HepG2 (cell line): ENCODE data around the gene TPM1. TPM values are rescaled to one million over a fixed set of nuclear protein-coding genes. Genes with fewer than 3 reads are reported as not detected.

ENCODE experiments used
- ATAC-seq: fragments of 200-7000 bp; cut with Tn5 transposase; 3 replicates; pipeline ENCODE4 v1.9.1; 2020; ENCODE audit warnings: mild to moderate bottlenecking, moderate library complexity
- Bru-seq: library from RNA; stranded (reverse); fragments of 400-500 nt; gene quantifications from one replicate; lab custom pipeline; 2021; lab: Mats Ljungman, UMichigan
- BruChase-seq, 2 experiments: library from RNA; stranded (reverse); fragments of 400-500 nt; gene quantifications; one replicate each; lab custom pipeline; 2021; lab: Mats Ljungman, UMichigan
- BruUV-seq: library from RNA; stranded (reverse); fragments of 400-500 nt; replicated peaks from 2 replicates; lab custom pipeline; 2021; lab: Mats Ljungman, UMichigan
- CTCF ChIA-PET: fragments of 300-600 bp; formaldehyde crosslinking; extraction: SDS; loops from one replicate; lab custom pipeline; 2021; ENCODE audit warnings: low total read pairs, inconsistent platforms, low intra/inter-chr PET ratio; lab: Yijun Ruan, JAX
- POLR2A ChIA-PET: fragments of 350-600 bp; sonication (Branson Sonifier 250); formaldehyde crosslinking; loops from one replicate; lab custom pipeline; 2020; ENCODE audit warnings: antibody characterized with exemption, inconsistent platforms; lab: Yijun Ruan, JAX
- DNase-seq: peaks from one replicate; pipeline ENCODE4 v3.0.0-alpha.2; 2015; ENCODE audit warnings: low spot score
- FAIRE-seq: peaks from 3 replicates; lab custom pipeline; 2011; peaks lifted over from hg19 to GRCh38; lab: Jason Lieb, UNC
- H2AFZ ChIP-seq: one replicate; pipeline ENCODE4 v1.6.1; 2011; ENCODE audit warnings: low read length, inconsistent platforms
- H3K27ac ChIP-seq: fragments of 300-600 bp; 3 replicates; pipeline ENCODE4 v1.8.0; 2011; ENCODE audit warnings: mixed run types, mild to moderate bottlenecking, mixed read lengths, low read length, inconsistent platforms; ENCODE audit not compliant: insufficient read depth; ENCODE audit errors: extremely low read length
- H3K27me3 ChIP-seq, 2 experiments: fragments of 200-600 bp in 1 of 2; 2 replicates in 1 of 2; 3 replicates in 1 of 2; pipeline versions ENCODE4 v1.6.0 to v1.8.0; 2011; ENCODE audit warnings: low read length in 2 of 2, mild to moderate bottlenecking in 2 of 2, moderate library complexity in 2 of 2, inconsistent platforms in 1 of 2; ENCODE audit not compliant: insufficient read depth in 2 of 2, control insufficient read depth in 1 of 2
- H3K36me3 ChIP-seq, 2 experiments: fragments of 200-600 bp in 1 of 2; replicated peaks in 1 of 2; 2 replicates in 1 of 2; 3 replicates in 1 of 2; pipeline versions ENCODE4 v1.5.1 to v1.8.0; 2011; ENCODE audit warnings: low read length in 2 of 2, inconsistent platforms in 1 of 2; ENCODE audit not compliant: insufficient read depth in 2 of 2, control insufficient read depth in 1 of 2
- H3K4me1 ChIP-seq: 2 replicates; pipeline ENCODE4 v1.5.1; 2012; ENCODE audit warnings: low read length, inconsistent platforms; ENCODE audit not compliant: insufficient read depth
- H3K4me2 ChIP-seq: 2 replicates; pipeline ENCODE4 v1.6.0; 2011; ENCODE audit warnings: low read depth, low read length, inconsistent platforms
- H3K4me3 ChIP-seq, 3 experiments: fragments of 200-600 bp in 1 of 3; sonication (generic), shearing (Covaris generic) in 1 of 3; replicated peaks in 1 of 3; 2 replicates each; pipeline ENCODE4 v1.5.1; 2011 to 2016; ENCODE audit warnings: low read length in 3 of 3, inconsistent platforms in 2 of 3, low read depth in 2 of 3, mild to moderate bottlenecking in 2 of 3, control low read depth in 1 of 3, mixed read lengths in 1 of 3; ENCODE audit not compliant: insufficient read depth in 1 of 3
- H3K79me2 ChIP-seq: one replicate; pipeline ENCODE4 v1.6.1; 2011; ENCODE audit warnings: low read length, inconsistent platforms; ENCODE audit not compliant: insufficient read depth
- H3K9ac ChIP-seq: 2 replicates; pipeline ENCODE4 v1.6.0; 2011; ENCODE audit warnings: mild to moderate bottlenecking, low read depth, low read length, inconsistent platforms; ENCODE audit not compliant: insufficient read depth
- H3K9me3 ChIP-seq: 2 replicates; pipeline ENCODE4 v1.5.1; 2012; ENCODE audit warnings: mild to moderate bottlenecking, low read length
- H4K20me1 ChIP-seq: 2 replicates; pipeline ENCODE4 v1.6.0; 2011; ENCODE audit warnings: inconsistent platforms, mild to moderate bottlenecking, low read length, moderate library complexity; ENCODE audit not compliant: insufficient read depth
- DMAP1 ChIP-seq: IDR thresholded peaks from 2 replicates; pipeline ENCODE4 v1.6.1; 2016
- MBD4 ChIP-seq: IDR thresholded peaks from 2 replicates; pipeline ENCODE4 v1.6.1; 2012; ENCODE audit warnings: low read length, inconsistent platforms, borderline replicate concordance
- NCOA5 ChIP-seq: sonication (generic); formaldehyde crosslinking; IDR thresholded peaks from 2 replicates; pipeline ENCODE4 v1.4.0; 2020; ENCODE audit warnings: missing genetic modification reagents
- POGZ ChIP-seq: sonication (generic); formaldehyde crosslinking; IDR thresholded peaks from 2 replicates; pipeline ENCODE4 v1.4.0; 2020; ENCODE audit warnings: mild to moderate bottlenecking, missing genetic modification reagents
- POLR2A ChIP-seq, 2 experiments: IDR thresholded peaks; 2 replicates each; pipeline ENCODE4 v1.6.1; 2011; ENCODE audit warnings: low read depth in 2 of 2, low read length in 2 of 2, mild to moderate bottlenecking in 1 of 2, moderate library complexity in 1 of 2; ENCODE audit not compliant: insufficient read depth in 1 of 2
- TBX2 ChIP-seq: sonication (generic); formaldehyde crosslinking; IDR thresholded peaks from 2 replicates; pipeline ENCODE4 v1.5.0; 2020; ENCODE audit warnings: missing genetic modification reagents, mild to moderate bottlenecking, borderline replicate concordance
- USF2 ChIP-seq, 2 experiments: sonication (generic) in 1 of 2; formaldehyde crosslinking in 1 of 2; IDR thresholded peaks; 2 replicates each; pipeline versions ENCODE4 v1.5.1 to v1.6.1; 2011 to 2020; ENCODE audit warnings: borderline replicate concordance in 1 of 2, low read depth in 1 of 2, low read length in 1 of 2, mild to moderate bottlenecking in 1 of 2, missing genetic modification reagents in 1 of 2, moderate library complexity in 1 of 2
- ZMYM3 ChIP-seq: sonication (generic); formaldehyde crosslinking; IDR thresholded peaks from 2 replicates; pipeline ENCODE4 v1.5.1; 2020; ENCODE audit warnings: mild to moderate bottlenecking, missing genetic modification reagents
- ZNF501 ChIP-seq: sonication (generic); formaldehyde crosslinking; IDR thresholded peaks from 2 replicates; pipeline ENCODE4 v1.5.1; 2020; ENCODE audit warnings: mild to moderate bottlenecking, moderate library complexity, missing genetic modification reagents
- ZNF570 ChIP-seq: sonication (generic); formaldehyde crosslinking; IDR thresholded peaks from 2 replicates; pipeline ENCODE4 v1.4.0; 2020; ENCODE audit warnings: mild to moderate bottlenecking, missing genetic modification reagents, borderline replicate concordance
- ZNF574 ChIP-seq: sonication (generic); formaldehyde crosslinking; IDR thresholded peaks from 2 replicates; pipeline ENCODE4 v1.4.0; 2020; ENCODE audit warnings: missing genetic modification reagents
- WGBS: methylation state at CpG from one replicate; pipeline ENCODE4 v1.1.6; 2017; ENCODE audit warnings: low lambda C conversion rate; 5-methylcytosine and 5-hydroxymethylcytosine counted together
- in situ Hi-C: cut with HindIII; loops from 2 replicates; pipeline ENCODE4 v1.10.0; 2017; ENCODE audit warnings: low pct_unique_long_range_greater_than_20kb; ENCODE audit not compliant: extremely low pct_ligation_motif_present
- intact Hi-C: fragments of 100-400 bp; cut with micrococcal nuclease; formaldehyde crosslinking; loops from one replicate; pipeline ENCODE4 v1.10.0; 2022; ENCODE audit not compliant: unreplicated experiment
- long read RNA-seq, 2 experiments: library from RNA in 1 of 2; library from polyadenylated mRNA in 1 of 2; stranded (forward) in 1 of 2; unstranded in 1 of 2; transcript quantifications; one replicate each; pipeline ENCODE4 v2.0.0, GENCODE V29; 2019 to 2022
- polyA minus RNA-seq, 3 experiments: library from RNA; depleted of rRNA, polyadenylated mRNA; stranded (reverse); fragments of >200 nt; gene quantifications; 2 replicates each; pipeline ENCODE4 v1.2.3, GENCODE V29; 2011; ENCODE audit warnings: low replicate concordance in 1 of 3
- polyA plus RNA-seq, 8 experiments: library from polyadenylated mRNA; depleted of rRNA in 3 of 8; stranded (reverse) in 7 of 8; unstranded in 1 of 8; fragments of >200 nt; fragmentation: Illumina TruSeq in 4 of 8; extraction: Trizol in 4 of 8; gene quantifications; 2 replicates each; pipeline versions ENCODE4 v1.2.1 to v1.2.3, GENCODE V29; 2011 to 2016; ENCODE audit warnings: low read depth in 4 of 8, missing spikeins in 1 of 8, mixed read lengths in 1 of 8; ENCODE audit not compliant: insufficient read depth in 1 of 8
- total RNA-seq, 5 experiments: library from RNA; depleted of rRNA; stranded (reverse); fragments of >200 nt; fragmentation: Illumina TruSeq; extraction: Trizol; gene quantifications; 2 replicates each; pipeline ENCODE4 v1.2.3, GENCODE V29; 2016; ENCODE audit warnings: low read depth in 1 of 5

Gene TPM1
- 98.9 and 113 TPM in 2 replicates for total RNA-seq (2016; rRNA removed; fragmentation: Illumina TruSeq; extraction: Trizol)
- 49.9 and 54.7 TPM in 2 replicates for total RNA-seq (2016; cell fraction: cytosol; rRNA removed; fragmentation: Illumina TruSeq; extraction: Trizol; ENCODE audit: low read depth)
- 98.4 and 114 TPM in 2 replicates for total RNA-seq (2016; cell fraction: insoluble cytoplasmic fraction; rRNA removed; fragmentation: Illumina TruSeq; extraction: Trizol)
- total RNA-seq (2016; cell fraction: membrane; rRNA removed; fragmentation: Illumina TruSeq; extraction: Trizol), result 81.1 and 86.7 TPM in 2 replicates
- total RNA-seq (2016; cell fraction: nucleus; rRNA removed; fragmentation: Illumina TruSeq; extraction: Trizol), result 75.6 and 78.8 TPM in 2 replicates
- polyA plus RNA-seq (2011; rRNA removed), result 92.4 and 109 TPM in 2 replicates
- 45.6 and 56.5 TPM in 2 replicates for polyA plus RNA-seq (2011; cell fraction: cytosol; rRNA removed)
- polyA plus RNA-seq (2011; cell fraction: nucleus; rRNA removed), result 245 and 247 TPM in 2 replicates
- polyA plus RNA-seq (2012), result 72.3 and 73.8 TPM in 2 replicates
- 39.7 and 50.0 TPM in 2 replicates for polyA plus RNA-seq (2016; cell fraction: cytosol; fragmentation: Illumina TruSeq; extraction: Trizol; ENCODE audit: low read depth)
- polyA plus RNA-seq (2016; cell fraction: insoluble cytoplasmic fraction; fragmentation: Illumina TruSeq; extraction: Trizol; ENCODE audit: low read depth), result 112 and 120 TPM in 2 replicates
- polyA plus RNA-seq (2016; cell fraction: membrane; fragmentation: Illumina TruSeq; extraction: Trizol; ENCODE audit: low read depth), result 59.4 and 60.5 TPM in 2 replicates
- 97.1 and 98.9 TPM in 2 replicates for polyA plus RNA-seq (2016; cell fraction: nucleus; fragmentation: Illumina TruSeq; extraction: Trizol; ENCODE audit: insufficient read depth, low read depth)
- 56.1 and 110 TPM in 2 replicates for polyA minus RNA-seq (2011; rRNA and poly(A)+ RNA removed; ENCODE audit: low replicate concordance)
- 22.5 and 29.1 TPM in 2 replicates for polyA minus RNA-seq (2011; cell fraction: cytosol; rRNA and poly(A)+ RNA removed)
- polyA minus RNA-seq (2011; cell fraction: nucleus; rRNA and poly(A)+ RNA removed), result 274 and 286 TPM in 2 replicates
- percentile 93 among the genes with signal in this experiment for Bru-seq, nascent RNA
- percentile 86 among the genes with signal in this experiment for BruChase-seq, experiment 1, labeled RNA remaining after a 6-hour chase
- BruChase-seq, experiment 2, labeled RNA remaining after a 2-hour chase, result percentile 91 among the genes with signal in this experiment
- long read RNA-seq, experiment 1, transcript TPM1-208 (8 exons, 943 nt), result major isoform, 83 of 137 reads
- long read RNA-seq, experiment 1, transcript TPM1-206 (9 exons, 1,717 nt), result minor isoform, 11 of 137 reads
- long read RNA-seq, experiment 1, partial matches to known transcripts, result 33 of 137 reads
- long read RNA-seq, experiment 1, other reads (novel, unspliced or antisense), result 9 of 137 reads
- long read RNA-seq, experiment 2, transcript TPM1-208 (8 exons, 943 nt), result major isoform, 42 of 116 reads
- long read RNA-seq, experiment 2, transcript TPM1-206 (9 exons, 1,717 nt), result minor isoform, 25 of 116 reads
- long read RNA-seq, experiment 2, partial matches to known transcripts, result 17 of 116 reads
- long read RNA-seq, experiment 2, other reads (novel, unspliced or antisense), result 31 of 116 reads

- H2AFZ ChIP-seq, result no peak within 1 kb of the TSS
- peak within 1 kb of the TSS; percentile 80 to 92 (median 89) for H3K4me3 ChIP-seq
- H3K4me2 ChIP-seq, result peak within 1 kb of the TSS; percentile 92
- ChIA-PET CTCF (no interaction called here), POLR2A (interaction anchor here (0.9 to 1.7 kb wide), 7 partner anchors 12 to 189 kb away, joined by 3 to 7 read pairs (median 3); no protein-coding TSS in a partner anchor)
- BruUV-seq, result no TSS peak
- H3K27ac ChIP-seq, result peak within 1 kb of the TSS; percentile 49
- H3K9me3 ChIP-seq, result no peaks in the 10 kb centered on the region
- peaks cover 24% of the 10 kb centered on the region for H3K79me2 ChIP-seq
- H3K9ac ChIP-seq, result peak within 1 kb of the TSS; percentile 83
- peaks cover 51% of the 10 kb centered on the region for H3K4me1 ChIP-seq
- DNase-seq (peak; percentile 73), FAIRE-seq (no peak), ATAC-seq (peak; percentile 89)
- H3K36me3 ChIP-seq, result no peaks in the 10 kb centered on the region
- in situ Hi-C loops (no loop called here), intact Hi-C loops (loop anchor here (1.0 to 10.0 kb wide), 3 partner anchors 47 to 260 kb away; no protein-coding TSS in a partner anchor)
- 0 out of 2 replicates have a peak, but pooled peaks cover 3% of the 10 kb centered on the region for H4K20me1 ChIP-seq
- 2% methylated on average over 22 of the region's 84 CpGs for WGBS
- H3K27me3 ChIP-seq, result no peaks in the 10 kb centered on the region
- TF ChIP-seq ZMYM3 (CRISPR knock-in tag), result 0 out of 2 replicates have a peak, but pooled peaks have one; percentile 19
- TF ChIP-seq ZNF501 (CRISPR knock-in tag), result peak; percentile 65; the same call in 1 of the 2 replicates
- peak; percentile 28; the same call in 1 of the 2 replicates for TF ChIP-seq ZNF574
- no peak for TF ChIP-seq NCOA5 (CRISPR knock-in tag)
- peak; percentile 0 to 66; a peak in 2 of 4 replicates for TF ChIP-seq POLR2A (IDR thresholded peaks at IDR 0.05; ENCODE audit: insufficient read depth in 1 of 2, low read depth in 2 of 2, low read length in 2 of 2)
- TF ChIP-seq DMAP1, result peak; percentile 19; the same call in 1 of the 2 replicates
- no peak for TF ChIP-seq MBD4
- TF ChIP-seq USF2 (IDR thresholded peaks at IDR 0.05; ENCODE audit: low read depth, low read length), result no peak
- peak; percentile 43; the same call in 1 of the 2 replicates for TF ChIP-seq USF2 (CRISPR knock-in tag; IDR thresholded peaks at IDR 0.05; ENCODE audit: borderline replicate concordance)
- peak; percentile 26; the same call in 1 of the 2 replicates for TF ChIP-seq POGZ (CRISPR knock-in tag)
- no peak for TF ChIP-seq ZNF570 (CRISPR knock-in tag)
- peak; percentile 43; the same call in 1 of the 2 replicates for TF ChIP-seq TBX2
Observed at GRCh38 chr15:63041974-63042876, at the start of gene TPM1. Gene TPM1, plus strand, starts transcription at chr15:63042747. Its CDS starts 83 bp downstream, at chr15:63042830.
